Endothelial cell of umbilical vein (primary cell): ENCODE results near the gene EGFL6. TPM values are rescaled to one million over a fixed set of nuclear protein-coding genes. Genes with fewer than 3 reads are reported as not detected.

Experiments used
- BruUV-seq: library from RNA; stranded (reverse); fragments of 400-500 nt; replicated peaks from 2 replicates; lab custom pipeline; 2021; lab: Mats Ljungman, UMichigan
- CTCF ChIA-PET: fragments of 300-600, 350-600 bp; sonication (Branson Sonifier 250); formaldehyde crosslinking; loops from one replicate; lab custom pipeline; 2021; ENCODE audit warnings: antibody characterized with exemption, inconsistent platforms; lab: Charles Lee
- POLR2A ChIA-PET: fragments of 300-600, 350-600 bp; sonication (Branson Sonifier 250); formaldehyde crosslinking; loops from one replicate; lab custom pipeline; 2021; ENCODE audit warnings: antibody characterized with exemption, inconsistent platforms; lab: Charles Lee
- DNase-seq: peaks from one replicate; pipeline ENCODE4 v3.0.0-alpha.2; 2011; ENCODE audit warnings: low read depth, low spot score
- FAIRE-seq: peaks from 2 replicates; lab custom pipeline; 2011; peaks lifted over from hg19 to GRCh38; lab: Jason Lieb, UNC
- H2AFZ ChIP-seq: 2 replicates; pipeline ENCODE4 v1.6.0; 2012; ENCODE audit warnings: low read depth, low read length, control low read depth, inconsistent platforms
- H3K27ac ChIP-seq: 2 replicates; pipeline ENCODE4 v1.5.1; 2011; ENCODE audit warnings: low read depth, mild to moderate bottlenecking, control low read depth, low read length, moderate library complexity; ENCODE audit not compliant: insufficient read depth
- H3K27me3 ChIP-seq, 2 experiments: 2 replicates each; pipeline versions ENCODE4 v1.6.0 to v1.6.1; 2011; ENCODE audit warnings: low read length in 2 of 2, mixed read lengths in 1 of 2; ENCODE audit not compliant: control insufficient read depth in 2 of 2, insufficient read depth in 2 of 2
- H3K36me3 ChIP-seq, 2 experiments: 2 replicates in 1 of 2; 3 replicates in 1 of 2; pipeline ENCODE4 v1.5.1; 2011; ENCODE audit warnings: low read length in 2 of 2, mild to moderate bottlenecking in 1 of 2, moderate library complexity in 1 of 2; ENCODE audit not compliant: control insufficient read depth in 2 of 2, insufficient read depth in 2 of 2; ENCODE audit errors: extremely low read depth in 1 of 2
- H3K4me1 ChIP-seq: 3 replicates; pipeline ENCODE4 v1.5.1; 2011; ENCODE audit warnings: mild to moderate bottlenecking, low read length; ENCODE audit not compliant: control insufficient read depth, insufficient read depth; ENCODE audit errors: extremely low read depth
- H3K4me2 ChIP-seq: 2 replicates; pipeline ENCODE4 v1.6.1; 2011; ENCODE audit warnings: low read length, control low read depth, mixed read lengths; ENCODE audit not compliant: insufficient read depth
- H3K4me3 ChIP-seq, 3 experiments: fragments of 200-600 bp in 1 of 3; sonication (generic), shearing (Covaris generic) in 1 of 3; replicated peaks in 1 of 3; 2 replicates each; pipeline ENCODE4 v1.5.1; 2011 to 2016; ENCODE audit warnings: control low read depth in 3 of 3, low read length in 3 of 3, mild to moderate bottlenecking in 2 of 3, inconsistent platforms in 1 of 3, low read depth in 1 of 3, moderate library complexity in 1 of 3; ENCODE audit not compliant: insufficient read depth in 1 of 3
- H3K79me2 ChIP-seq: 2 replicates; pipeline ENCODE4 v1.6.0; 2012; ENCODE audit warnings: low read length, inconsistent platforms; ENCODE audit not compliant: control insufficient read depth, insufficient read depth
- H3K9ac ChIP-seq: replicated peaks from 2 replicates; pipeline ENCODE3; 2011; ENCODE audit warnings: low read length, control low read depth; ENCODE audit not compliant: insufficient read depth; ENCODE audit errors: extremely low read depth
- H3K9me1 ChIP-seq: replicated peaks from 3 replicates; pipeline ENCODE4 v1.6.0; 2011; ENCODE audit warnings: mild to moderate bottlenecking, low read length; ENCODE audit not compliant: control insufficient read depth, insufficient read depth; ENCODE audit errors: extremely low read depth
- H3K9me3 ChIP-seq: replicated peaks from 2 replicates; pipeline ENCODE4 v1.5.1; 2012; ENCODE audit warnings: low read length, inconsistent platforms; ENCODE audit not compliant: control insufficient read depth, insufficient read depth
- H4K20me1 ChIP-seq: replicated peaks from 2 replicates; pipeline ENCODE3; 2011; ENCODE audit warnings: mild to moderate bottlenecking, low read length; ENCODE audit not compliant: control insufficient read depth, insufficient read depth; ENCODE audit errors: extremely low read depth
- FOS ChIP-seq: IDR thresholded peaks from 2 replicates; pipeline ENCODE4 v1.6.1; 2011; ENCODE audit warnings: mild to moderate bottlenecking, low read length, moderate library complexity, borderline replicate concordance; ENCODE audit not compliant: insufficient read depth
- GATA2 ChIP-seq: IDR thresholded peaks from 2 replicates; pipeline ENCODE4 v1.7.0; 2011; ENCODE audit warnings: low read depth, mild to moderate bottlenecking, moderate library complexity, mixed read lengths, low read length; ENCODE audit not compliant: insufficient read length, insufficient read depth
- JUN ChIP-seq: IDR thresholded peaks from 2 replicates; pipeline ENCODE4 v1.6.1; 2011; ENCODE audit warnings: borderline replicate concordance, low read depth; ENCODE audit not compliant: insufficient read length, insufficient read depth
- MYC ChIP-seq: IDR thresholded peaks from one replicate; pipeline ENCODE4 v1.6.1; 2011; ENCODE audit warnings: mild to moderate bottlenecking, low read depth, low read length
- POLR2A ChIP-seq: IDR thresholded peaks from 2 replicates; pipeline ENCODE4 v1.6.1; 2012; ENCODE audit warnings: low read depth, mild to moderate bottlenecking, control low read depth, low read length
- POLR2AphosphoS5 ChIP-seq: IDR thresholded peaks from 2 replicates; pipeline ENCODE4 v1.6.1; 2012; ENCODE audit warnings: low read depth, mild to moderate bottlenecking, control low read depth, low read length, moderate library complexity; ENCODE audit not compliant: insufficient read depth
- dilution Hi-C: fragments of 300-500 bp; cut with MboI; formaldehyde crosslinking; loops from one replicate; pipeline ENCODE4 v1.15.0; 2019; ENCODE audit warnings: low sequenced_read_pairs; ENCODE audit not compliant: extremely low pct_ligation_motif_present
- intact Hi-C: fragments of 100-400 bp; cut with micrococcal nuclease; formaldehyde crosslinking; loops from one replicate; pipeline ENCODE4 v1.10.0; 2022
- polyA plus RNA-seq, 4 experiments: library from polyadenylated mRNA; depleted of rRNA in 3 of 4; stranded (reverse) in 3 of 4; unstranded in 1 of 4; fragments of >200 nt; gene quantifications; 2 replicates each; pipeline versions ENCODE4 v1.2.1 to v1.2.3, GENCODE V29; 2011 to 2012; ENCODE audit warnings: missing spikeins in 1 of 4
- total RNA-seq: library from RNA; stranded (reverse); gene quantifications from 2 replicates; pipeline ENCODE4 v1.2.3, GENCODE V29; 2021

Gene EGFL6
- total and polyA plus RNA-seq, 2 donors (not counting 3 experiments of a cell fraction or from before 2014, with no cell fraction given): not detected

DNA sequence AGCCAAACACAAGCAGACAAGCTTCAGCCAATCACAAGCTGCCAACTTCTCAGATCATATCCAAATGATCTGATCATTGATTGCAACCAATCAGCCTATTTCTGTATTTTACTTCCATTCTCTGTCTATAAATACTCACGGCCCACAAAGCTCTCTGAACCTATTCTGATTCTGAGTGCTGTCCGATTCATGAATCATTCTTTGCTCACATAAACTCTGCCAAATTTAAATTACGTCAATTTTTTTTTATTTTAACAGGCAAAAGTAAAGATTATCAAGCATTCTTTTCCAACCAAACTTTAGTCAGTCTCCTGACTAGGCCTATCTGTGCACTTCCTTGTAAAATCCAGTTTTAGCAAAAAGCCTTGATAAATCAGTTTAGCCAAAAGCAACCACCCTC is 81.7 kb downstream of the EGFL6 start:
- Histone ChIP-seq H3K4me1 (peaks cover 10% of the 10 kb centered on the region), H3K4me2 (no peak overlapping the region), H4K20me1 (no peaks in the 10 kb centered on the region), H3K27ac (no peak overlapping the region), H3K9me3 (no peaks in the 10 kb centered on the region), H2AFZ (no peak overlapping the region), H3K4me3 (no peak overlapping the region), H3K9ac (no peak overlapping the region), H3K36me3 (no peaks in the 10 kb centered on the region), H3K27me3 (no peaks in the 10 kb centered on the region), H3K9me1 (no peaks in the 10 kb centered on the region), H3K79me2 (no peaks in the 10 kb centered on the region)
- FAIRE-seq (no peak), DNase-seq (no peak)
- dilution Hi-C loops: no loop called here
- POLR2A ChIA-PET: no interaction called here
- CTCF ChIA-PET: no interaction called here
- no TSS peak for BruUV-seq
- TF ChIP-seq MYC: no peak
- TF ChIP-seq GATA2: no peak
- TF ChIP-seq JUN: no peak
- TF ChIP-seq POLR2AphosphoS5: no peak
- intact Hi-C loops: no loop called here

DNA sequence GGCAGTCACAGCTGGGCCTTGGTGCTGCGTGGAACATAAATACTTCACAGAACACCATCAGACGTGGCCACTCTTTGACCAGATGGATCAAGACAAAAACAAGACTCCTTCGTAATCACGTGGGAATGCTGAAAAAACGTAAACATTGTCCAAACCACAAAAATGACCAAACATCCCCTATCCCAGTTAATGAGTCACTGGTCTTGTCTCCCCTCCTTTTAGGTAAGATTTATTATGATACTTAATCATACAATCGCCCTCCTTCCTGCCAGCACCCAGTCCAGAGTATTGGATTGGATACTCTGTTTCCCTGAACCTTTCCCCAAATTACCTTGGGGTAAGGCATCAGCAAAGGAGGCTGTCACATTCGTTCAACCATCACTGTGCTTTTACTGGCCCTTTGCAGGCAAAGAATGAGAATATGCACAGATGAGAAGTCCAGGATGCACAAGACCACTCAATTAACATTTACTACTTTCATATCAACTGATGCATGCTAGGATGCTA is 82.9 kb downstream of the EGFL6 start:
- Histone ChIP-seq H4K20me1 (no peaks in the 10 kb centered on the region), H3K9me1 (no peaks in the 10 kb centered on the region), H3K9ac (peak overlapping the region; percentile 86), H3K4me1 (peaks cover 10% of the 10 kb centered on the region), H3K4me2 (peak overlapping the region; percentile 84), H3K9me3 (no peaks in the 10 kb centered on the region), H3K79me2 (no peaks in the 10 kb centered on the region), H3K36me3 (no peaks in the 10 kb centered on the region), H3K4me3 (peak overlapping the region; percentile 33 to 89 (median 34)), H3K27ac (peak overlapping the region; percentile 63), H3K27me3 (no peaks in the 10 kb centered on the region), H2AFZ (peak overlapping the region; percentile 10)
- DNase-seq (peak; percentile 76), FAIRE-seq (no peak)
- BruUV-seq: TSS peak; percentile 64
- ChIA-PET POLR2A (no interaction called here), CTCF (no interaction called here)
- intact Hi-C loops: loop anchor here (2.0 kb wide), 2 partner anchors 682 to 702 kb away; no protein-coding TSS in a partner anchor
- dilution Hi-C loops: no loop called here
- no peak for TF ChIP-seq POLR2A
- TF ChIP-seq JUN: peak; percentile 55
- peak; percentile 63 for TF ChIP-seq FOS
